GM21786 (cell line): ENCODE results near the gene FMN1.
"Not testable (repeated sequence)": the region's sequence is repeated elsewhere in the genome, so short reads cannot be mapped to it uniquely, and the experiment has no call there.

Experiments
- ATAC-seq: cut with Tn5 transposase; IDR thresholded peaks from one replicate; pipeline ENCODE4 v1.9.1; 2021; ENCODE audit not compliant: unreplicated experiment

FMN1 gene

DNA sequence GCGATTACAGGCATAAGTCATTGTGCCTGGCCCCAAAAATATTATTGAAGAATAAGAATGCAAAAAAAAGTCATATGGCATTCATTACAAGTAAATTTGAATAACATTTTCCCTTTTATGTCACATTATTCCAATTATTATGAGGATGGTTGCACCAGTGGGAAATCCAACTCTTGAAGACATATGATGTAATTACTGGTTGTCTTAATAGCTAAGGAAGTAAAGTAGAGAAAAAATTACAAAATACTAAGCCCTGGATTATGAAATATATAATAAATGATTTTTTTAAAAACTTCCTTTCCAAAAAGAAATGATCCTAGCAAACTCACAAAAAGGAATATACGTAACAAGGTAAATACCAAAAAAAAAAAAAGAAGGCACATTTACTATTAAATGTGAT lies 98.9 kb downstream of the FMN1 start:
- ATAC-seq: no peak

DNA sequence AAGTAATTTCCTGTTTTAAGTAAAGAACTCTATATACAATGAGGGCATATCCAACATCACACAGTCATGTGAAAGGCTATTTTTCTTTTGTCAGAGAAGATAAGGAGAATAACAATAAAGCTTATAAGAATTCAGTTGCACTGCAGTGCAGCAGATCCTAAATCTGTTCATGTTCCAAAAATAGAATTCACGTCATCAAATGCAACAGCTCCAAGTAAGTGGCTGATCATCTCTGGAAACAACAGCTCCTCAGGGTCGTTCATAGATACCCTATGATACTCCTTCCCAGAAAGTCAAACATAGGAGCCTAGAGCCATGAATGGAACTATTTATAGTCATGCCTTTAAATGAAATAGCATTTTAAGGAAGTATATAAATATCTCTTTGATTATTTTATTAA lies 100.2 kb downstream of the FMN1 start:
- no peak for ATAC-seq

DNA sequence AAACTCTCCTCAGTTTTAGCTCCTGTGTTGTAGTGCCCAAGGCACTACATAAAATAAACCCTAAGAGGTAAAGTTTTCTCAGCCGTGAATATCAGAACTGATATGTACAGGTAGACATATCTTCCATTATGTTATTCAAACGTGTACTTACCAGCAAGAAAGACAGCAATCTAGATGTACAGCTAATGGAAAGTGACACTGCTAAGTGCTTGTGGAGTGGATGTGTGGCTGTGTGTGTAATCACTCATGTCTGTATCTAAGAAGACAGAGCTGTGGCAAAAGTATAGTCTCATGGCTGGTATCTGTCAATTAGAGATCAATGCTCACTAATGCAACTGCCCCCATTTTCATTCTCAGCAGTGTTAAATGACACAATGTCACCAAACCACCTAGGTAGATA lies 101.3 kb downstream of the FMN1 start:
- ATAC-seq: no peak

DNA sequence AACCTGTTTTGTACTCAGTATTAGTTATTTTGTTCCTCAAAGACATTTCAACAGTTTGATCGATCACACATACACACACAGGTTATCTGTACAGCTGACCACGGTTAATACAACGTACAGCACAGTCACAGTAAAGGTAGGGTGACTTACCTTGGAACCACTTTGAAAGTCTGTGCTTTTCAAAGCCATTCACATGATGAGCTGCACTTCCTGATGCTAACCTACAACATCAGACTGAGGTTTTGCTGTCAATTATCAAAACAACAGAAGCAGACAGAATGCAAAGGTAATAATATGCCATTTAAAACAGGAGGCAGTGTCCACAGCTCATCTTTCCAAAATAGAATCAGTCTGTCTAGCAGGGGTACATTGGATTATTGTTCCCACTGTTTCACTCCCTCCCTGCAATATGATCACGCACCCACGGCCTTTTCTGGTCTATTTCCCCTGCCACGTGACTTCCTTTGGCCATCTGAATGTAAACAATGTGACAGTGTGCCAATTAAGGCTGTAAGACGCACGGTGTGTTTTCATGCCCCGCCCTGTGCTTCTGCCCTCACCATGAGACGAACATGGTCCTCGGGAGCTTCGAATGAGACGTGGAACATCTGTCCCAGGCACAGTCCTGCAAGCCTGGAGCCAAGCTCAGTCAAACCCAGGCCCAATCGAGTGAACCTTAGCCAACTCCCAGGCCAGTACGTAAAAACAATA lies 102.4 kb downstream of the FMN1 start:
- ATAC-seq: no peak

DNA sequence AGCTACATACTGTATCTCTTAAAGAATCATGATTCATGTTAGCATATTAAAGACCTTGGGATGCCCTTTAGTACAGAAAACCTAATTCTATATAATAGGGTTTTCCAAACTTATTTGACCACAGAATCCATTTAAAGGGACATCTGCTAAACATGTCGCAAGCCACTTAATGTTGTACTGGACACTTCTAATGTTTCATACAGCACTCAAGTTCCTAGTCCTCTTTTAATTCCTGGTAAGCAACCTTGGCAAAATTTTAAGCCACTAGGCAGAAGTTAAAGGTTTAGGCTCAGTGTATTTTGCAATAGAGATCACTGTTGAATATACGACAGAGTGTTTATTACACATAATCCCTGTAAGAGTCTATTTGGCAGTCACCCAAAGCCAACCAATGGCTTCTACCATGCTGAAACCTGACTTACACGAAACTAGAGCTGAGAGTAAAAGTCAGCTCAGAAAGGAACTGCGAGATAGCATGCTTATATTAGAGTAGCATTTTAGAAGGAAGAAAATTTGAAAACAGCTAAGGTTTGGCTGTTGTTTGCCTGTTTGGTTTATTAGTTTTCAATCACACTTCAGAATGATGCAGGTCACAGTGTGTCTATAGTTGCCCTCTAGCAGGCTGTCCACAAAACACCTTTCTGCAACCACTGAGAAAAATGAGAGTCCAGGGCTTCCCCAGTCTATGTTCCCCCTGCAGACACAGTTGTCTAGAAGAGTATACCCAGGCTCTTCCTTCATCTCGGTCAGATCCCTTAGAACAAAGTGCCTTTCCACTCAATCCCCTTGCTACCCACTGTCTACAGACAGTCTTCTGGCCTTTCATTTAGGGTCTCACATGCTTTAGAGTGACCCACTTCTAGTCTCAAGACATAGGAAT lies 104.4 kb downstream of the FMN1 start:
- no peak for ATAC-seq

DNA sequence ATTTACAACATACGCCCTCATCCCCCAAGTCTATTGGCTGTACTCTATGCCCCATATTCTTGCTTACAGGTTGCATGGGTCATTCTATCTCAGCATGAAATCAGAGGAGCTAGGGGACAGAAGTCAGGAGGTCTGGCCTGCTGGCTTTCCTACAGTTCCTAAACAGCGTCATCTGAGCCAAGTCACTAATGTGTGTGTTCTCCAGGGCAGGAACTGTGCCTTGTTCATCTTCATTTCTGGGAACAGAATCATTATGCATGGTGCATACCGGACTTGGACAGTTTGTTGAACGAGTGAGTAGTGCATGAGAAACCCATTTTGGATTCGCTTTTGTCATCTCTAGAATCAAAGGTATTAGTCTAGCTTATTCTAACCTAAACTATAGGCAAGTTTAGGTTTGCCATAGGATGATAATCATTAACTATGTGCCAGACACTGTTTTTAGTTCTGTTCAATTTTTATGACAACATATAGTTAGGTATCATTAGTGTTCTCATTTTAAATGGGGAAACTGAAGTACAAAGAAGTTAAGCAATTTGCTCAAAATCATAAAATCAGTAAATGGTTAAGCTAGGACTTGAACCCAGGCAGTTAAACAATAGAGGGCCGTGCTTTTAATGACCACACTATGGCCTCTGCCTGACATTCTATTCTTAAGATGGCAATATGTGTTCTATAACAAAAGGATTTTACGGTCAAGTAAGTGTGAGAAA lies 105.2 kb downstream of the FMN1 start:
- no peak for ATAC-seq

DNA sequence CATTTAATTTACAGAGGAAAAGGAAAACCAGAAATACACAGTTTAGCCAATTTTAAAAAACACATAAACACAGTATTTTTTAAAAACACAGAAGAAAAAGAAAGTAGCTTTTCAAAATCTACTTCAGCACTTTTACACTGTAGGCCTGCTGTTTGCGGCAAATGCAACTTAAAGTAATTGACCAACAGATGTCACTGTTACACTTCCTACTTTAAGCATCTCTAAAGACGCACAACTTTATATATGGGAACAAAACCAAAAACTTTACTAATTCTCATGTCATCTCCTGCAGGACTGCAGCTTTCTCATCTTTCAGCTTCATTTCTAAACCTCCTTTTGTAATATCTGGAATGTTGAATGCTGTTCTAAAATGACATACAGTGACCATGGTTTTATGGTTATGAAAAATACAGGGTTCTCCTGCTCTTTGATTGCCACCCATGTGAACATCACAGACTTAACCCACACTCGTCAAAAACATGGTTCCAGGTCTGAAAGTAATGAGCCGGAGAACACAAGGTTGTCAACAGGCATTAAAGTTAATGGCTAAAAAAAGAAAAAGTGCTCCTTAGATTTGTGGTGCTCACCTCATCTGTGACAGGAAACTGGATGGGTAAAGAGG lies 107.9 kb downstream of the FMN1 start:
- no peak for ATAC-seq

DNA sequence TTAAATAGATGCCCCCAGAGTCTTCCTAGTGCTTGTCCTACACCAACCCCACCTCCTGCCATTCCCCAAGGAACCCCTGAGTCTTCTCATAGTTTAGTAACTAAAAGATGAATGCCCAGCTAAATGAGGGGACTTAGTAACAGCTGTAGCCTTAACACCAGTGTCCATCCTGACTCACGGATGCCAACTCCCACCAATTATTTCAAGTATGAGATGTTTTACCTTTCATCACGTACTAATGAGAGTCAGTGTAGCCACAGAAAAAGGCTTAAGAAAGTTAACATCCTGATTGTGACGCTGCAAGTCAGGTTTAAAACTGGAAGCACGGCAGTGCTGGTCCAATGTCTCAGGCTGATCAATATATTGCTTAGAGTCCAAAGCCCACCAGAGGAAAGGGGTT lies 109.9 kb downstream of the FMN1 start:
- no peak for ATAC-seq

DNA sequence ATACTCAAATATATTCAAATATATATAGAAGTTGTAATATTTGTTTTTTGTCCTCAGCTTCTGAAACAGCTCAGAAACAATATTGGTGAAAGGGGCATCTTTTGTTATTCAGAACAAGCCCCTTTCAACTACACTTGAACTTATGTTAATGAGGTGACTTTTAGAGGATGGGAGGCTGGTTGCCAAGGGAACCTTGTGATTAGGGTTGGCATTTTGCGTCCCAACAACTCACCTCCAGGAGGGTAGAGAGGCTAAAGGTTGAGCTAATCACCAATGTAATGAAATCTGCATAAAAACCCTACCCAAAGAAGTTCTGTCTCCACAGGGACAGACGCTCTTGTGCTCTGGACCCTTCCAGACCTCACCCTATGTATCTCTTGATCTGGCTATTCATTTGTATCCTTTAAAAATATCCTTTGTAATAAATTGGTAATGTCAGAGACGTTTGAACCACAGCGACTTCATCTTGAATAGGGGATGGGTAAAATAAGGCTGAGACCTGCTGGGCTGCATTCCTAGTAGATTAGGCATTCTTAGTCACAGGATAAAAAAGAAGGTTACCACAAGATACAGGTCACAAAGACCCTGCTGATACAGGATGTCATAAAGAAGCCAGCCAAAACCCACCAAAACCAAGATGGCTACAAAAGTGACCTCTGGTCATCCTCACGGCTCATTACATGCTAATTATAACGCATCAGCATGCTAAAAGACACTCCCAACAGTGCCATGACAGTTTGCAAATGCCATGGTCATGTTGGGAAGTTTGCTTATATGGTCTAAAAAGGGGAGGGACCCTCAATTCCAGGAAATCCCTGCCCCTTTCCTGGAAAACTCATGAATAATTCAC lies 111.1 kb downstream of the FMN1 start:
- no peak for ATAC-seq

DNA sequence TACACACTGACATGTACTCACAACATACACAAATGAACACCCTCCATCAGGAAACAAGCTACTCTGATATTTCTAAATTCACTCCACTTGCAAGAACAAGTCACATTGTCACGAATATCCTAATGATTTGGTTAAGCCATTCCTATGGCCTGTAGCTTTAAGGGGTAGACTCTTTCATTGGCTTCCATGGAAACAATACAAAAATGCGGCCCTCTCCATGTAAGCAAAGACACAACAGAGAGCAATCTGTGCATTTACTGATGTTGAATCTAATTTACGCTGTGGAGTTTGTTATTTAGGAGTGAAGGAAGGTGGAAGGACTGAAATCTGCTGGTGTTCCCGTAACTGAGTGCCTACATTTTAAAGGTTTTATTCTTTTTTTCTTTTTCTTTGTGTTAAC lies 114.5 kb downstream of the FMN1 start:
- no peak for ATAC-seq

DNA sequence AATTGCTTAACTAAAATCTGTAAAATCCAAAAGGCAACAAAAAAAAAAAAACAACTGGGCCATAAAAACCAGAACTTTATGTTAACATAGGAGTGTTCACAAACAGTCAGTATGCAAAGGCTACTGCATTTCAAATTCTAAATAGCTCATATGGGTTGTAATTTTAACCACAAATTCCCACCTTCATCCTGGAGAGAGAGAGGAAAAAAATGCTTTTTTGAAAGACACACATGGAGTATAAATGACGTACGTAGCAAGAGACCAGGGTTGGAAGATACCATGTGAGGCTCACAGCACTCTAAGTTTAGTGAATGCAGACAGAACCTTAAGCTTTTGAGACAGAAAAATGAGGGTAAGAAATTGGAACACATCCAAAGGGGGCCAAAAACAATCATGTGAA lies 115.9 kb downstream of the FMN1 start:
- ATAC-seq: no peak

DNA sequence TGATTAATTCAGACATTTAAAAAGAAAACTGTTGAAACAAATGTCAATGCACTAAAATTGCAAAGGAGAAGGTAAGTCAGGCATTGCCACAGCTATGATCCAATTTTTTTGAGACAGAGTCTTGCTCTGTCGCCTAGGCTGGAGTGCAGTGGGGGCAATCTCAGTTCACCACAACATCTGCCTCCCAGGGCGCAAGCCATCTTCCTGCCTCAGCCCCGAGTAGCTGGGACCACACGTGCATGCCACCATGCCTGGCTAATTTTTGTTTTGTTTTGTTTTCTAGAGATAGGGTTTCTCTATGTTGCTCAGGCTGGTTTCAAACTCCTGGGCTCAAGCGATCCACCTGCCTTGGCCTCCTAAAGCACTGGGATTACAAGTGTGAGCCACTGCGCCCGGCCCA lies 117.6 kb downstream of the FMN1 start:
- ATAC-seq: no peak

DNA sequence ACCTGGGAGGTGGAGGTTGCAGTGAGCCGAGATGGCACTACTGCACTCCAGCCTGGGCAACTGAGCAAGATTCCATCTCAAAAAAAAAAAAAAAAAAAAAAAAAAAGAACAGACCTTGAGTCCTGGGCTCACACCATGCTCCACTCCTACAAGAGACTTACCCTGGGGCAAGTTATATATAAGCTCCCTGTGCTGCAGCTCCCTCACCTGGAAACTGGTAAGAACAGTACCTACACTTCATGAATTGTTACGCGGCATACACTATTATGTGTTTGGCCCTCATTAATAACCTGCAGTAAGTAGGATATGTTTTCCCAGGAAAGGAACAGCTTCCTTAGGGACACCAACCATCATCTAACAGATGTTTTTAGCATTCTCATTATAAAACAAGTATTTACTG lies 119.6 kb downstream of the FMN1 start:
- ATAC-seq: no peak

DNA sequence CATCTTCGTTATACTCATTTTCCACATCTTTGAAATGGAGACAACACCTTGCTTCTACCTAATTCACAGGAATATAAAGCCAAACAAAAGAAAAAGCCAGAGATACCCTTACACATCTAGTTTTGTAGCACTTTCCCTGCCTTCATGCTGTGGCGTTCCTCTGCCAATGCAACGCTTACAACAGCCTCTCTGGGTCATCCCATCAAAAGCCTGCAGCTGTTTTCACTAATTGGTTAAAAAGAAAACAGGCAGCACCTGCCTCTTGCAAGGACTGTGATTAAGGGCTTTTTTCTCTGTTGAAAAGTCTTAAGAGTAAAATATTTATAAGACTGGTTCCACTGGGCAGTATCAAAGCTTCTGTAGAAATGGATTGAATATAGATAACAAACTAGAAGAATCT lies 120.3 kb downstream of the FMN1 start:
- ATAC-seq: no peak

DNA sequence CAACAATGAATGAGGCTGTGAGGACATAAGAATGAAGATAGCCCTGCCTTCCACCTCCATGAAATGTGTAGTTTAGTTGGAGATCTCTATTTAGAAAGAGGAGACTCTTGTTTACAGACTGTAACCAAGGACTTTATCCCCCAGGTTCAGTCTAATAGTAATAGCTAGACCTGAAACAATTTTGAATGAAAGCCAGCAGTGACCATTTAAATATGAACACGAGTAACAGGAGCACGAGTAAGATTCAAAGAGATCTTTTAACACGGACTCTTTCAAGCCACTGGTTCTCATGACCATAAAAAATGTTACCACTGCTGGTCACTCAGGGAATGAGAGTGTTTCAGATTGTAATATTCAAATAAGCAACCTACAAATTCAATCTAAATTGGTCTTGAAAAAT lies 123.1 kb downstream of the FMN1 start:
- no peak for ATAC-seq

DNA sequence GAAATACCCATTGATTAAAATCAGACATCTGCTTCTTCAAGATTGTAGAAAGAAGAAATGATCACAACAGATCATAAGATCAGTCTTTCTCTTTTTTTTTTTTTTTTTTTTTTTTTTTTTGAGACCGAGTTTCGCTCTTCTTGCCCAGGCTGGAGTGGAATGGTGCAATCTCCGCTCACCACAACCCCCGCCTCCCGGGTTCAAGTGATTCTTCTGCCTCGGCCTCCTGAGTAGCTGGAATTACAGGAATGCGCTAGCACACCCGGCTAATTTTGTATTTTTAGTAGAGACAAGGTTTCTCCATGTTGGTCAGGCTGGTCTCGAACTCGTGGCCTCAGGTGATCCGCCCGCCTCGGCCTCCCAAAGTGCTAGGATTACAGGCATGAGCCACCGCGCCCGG lies 124.6 kb downstream of the FMN1 start:
- ATAC-seq: not testable (repeated sequence)

DNA sequence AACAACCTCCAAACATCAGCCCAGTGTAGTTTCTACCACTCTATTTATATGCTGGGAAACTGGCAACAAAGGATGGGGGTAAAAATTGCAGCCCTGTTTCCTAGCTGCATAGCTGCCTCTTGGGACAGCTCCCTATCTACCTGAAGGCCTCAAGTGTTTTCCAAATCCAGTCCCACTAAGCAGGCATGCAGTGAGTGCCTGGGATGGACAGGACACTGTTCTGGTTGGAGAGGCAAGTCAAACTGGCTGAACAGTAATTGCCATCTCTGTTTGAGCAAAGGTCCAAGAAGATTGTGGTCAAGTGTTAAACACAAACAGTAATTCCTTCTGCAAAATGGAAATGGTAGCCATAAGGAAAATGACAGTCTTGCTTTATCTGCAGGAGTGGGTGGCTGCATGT lies 125.4 kb downstream of the FMN1 start:
- ATAC-seq: no peak

DNA sequence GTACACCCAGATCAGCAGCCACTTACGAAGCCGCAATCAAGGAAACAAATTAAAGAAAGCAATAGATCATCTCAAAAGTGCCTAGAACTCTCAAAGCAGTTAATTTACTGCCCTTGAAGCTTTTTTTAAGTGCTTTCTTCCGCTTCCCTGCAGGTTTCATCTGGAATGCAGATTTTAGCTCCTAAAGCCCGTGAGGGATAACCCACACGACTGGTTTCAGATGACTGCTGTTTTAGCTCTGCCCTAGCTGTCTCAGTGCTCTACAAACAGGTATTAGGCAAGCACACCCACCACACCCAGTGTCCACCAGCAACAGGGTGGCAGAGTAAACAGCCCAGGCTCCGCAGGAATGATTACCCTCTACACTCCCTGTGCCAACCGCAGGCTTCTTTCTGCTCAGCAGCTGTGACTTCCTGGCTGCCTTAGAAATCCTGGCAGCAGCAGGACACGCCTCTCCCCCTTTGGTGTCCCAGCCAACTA lies 126.0 kb downstream of the FMN1 start:
- no peak for ATAC-seq

DNA sequence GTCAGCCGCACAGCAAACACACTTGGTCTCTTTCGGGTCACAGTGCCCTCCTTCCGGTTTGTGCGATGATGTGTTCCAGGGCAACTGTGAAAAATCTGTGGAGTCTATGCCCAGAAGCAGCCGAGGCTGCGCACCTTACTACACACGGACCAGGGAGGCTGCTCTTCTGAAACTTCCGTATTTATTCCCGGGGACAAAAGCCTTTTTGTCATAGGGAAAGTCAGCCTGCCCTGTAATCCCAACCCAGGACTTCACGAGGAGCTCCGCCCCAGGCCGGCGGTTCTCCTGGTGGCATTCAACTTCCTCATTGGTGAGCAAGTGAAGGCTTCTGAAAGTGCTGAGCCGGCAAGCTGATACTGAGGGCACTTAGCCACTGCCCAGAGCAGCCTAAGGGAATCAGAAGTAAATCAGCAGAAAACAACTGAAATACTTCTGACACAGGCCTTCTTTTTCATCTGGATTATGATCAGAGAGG lies 126.5 kb downstream of the FMN1 start:
- ATAC-seq: no peak

DNA sequence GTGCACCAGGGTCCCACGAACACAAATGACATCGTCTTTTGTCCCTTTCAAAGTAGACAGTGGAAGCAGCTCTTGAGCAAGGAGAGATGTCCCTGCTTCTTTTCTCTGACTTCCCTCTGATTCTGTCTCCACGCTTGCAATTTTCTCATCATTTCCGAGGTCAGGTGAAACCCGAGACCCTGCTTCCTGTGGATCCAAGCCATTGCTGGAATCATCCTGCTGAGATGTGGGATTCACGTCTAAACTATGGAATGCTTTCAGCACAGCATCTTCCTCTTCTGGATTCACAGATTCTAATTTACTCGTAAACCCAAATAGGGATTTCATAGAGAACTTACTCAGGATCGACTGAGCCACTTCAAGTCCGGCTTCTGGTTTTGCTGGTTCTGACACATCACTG lies 127.1 kb downstream of the FMN1 start:
- ATAC-seq: no peak
